Activated CD4-positive, alpha-beta T cell treated with anti-CD3 and anti-CD28 coated beads, Interleukin-10, Interleukin-2, amounts not matched to agents 100 ng/mL and 50 ng/mL, durations not matched to agents 16 hours and 8 hours (primary cell): ENCODE results near the gene UBAC1.
"Not testable (repeated sequence)": the region's sequence is repeated elsewhere in the genome, so short reads cannot be mapped to it uniquely, and the experiment has no call there.

Experiments
- DNase-seq: peaks from one replicate; pipeline ENCODE4 v3.0.0-alpha.2; 2020

Gene UBAC1

GRCh38 chr9:135955934-135956801 is 5.0 kb downstream of the UBAC1 start:
- no peak for DNase-seq

- no peak for DNase-seq
These were observed 8.4 kb downstream of the UBAC1 start for GRCh38 chr9:135952664-135953206.

- no peak for DNase-seq
These were observed 9.1 kb downstream of the UBAC1 start for GRCh38 chr9:135951889-135952663.

- DNase-seq, result not testable (repeated sequence)
These were observed 9.9 kb downstream of the UBAC1 start for GRCh38 chr9:135951310-135951709.

- not testable (repeated sequence) for DNase-seq
These were observed 10.3 kb downstream of the UBAC1 start for GRCh38 chr9:135950841-135951240.

GRCh38 chr9:135950135-135950682 is 11.0 kb downstream of the UBAC1 start:
- no peak for DNase-seq

- no peak for DNase-seq
These were observed 11.6 kb downstream of the UBAC1 start for GRCh38 chr9:135949501-135950134.

GRCh38 chr9:135948968-135949367 is 12.2 kb downstream of the UBAC1 start:
- no peak for DNase-seq

- DNase-seq, result no peak
These were observed 12.7 kb downstream of the UBAC1 start for GRCh38 chr9:135948446-135948845.

GRCh38 chr9:135947582-135947981 is 13.6 kb downstream of the UBAC1 start:
- DNase-seq, result no peak

GRCh38 chr9:135947105-135947504 is 14.1 kb downstream of the UBAC1 start:
- DNase-seq, result not testable (repeated sequence)

GRCh38 chr9:135946392-135946994 is 14.7 kb downstream of the UBAC1 start:
- DNase-seq, result no peak

- DNase-seq, result no peak
These were observed 15.2 kb downstream of the UBAC1 start for GRCh38 chr9:135945969-135946368.

GRCh38 chr9:135944444-135945252 is 16.5 kb downstream of the UBAC1 start:
- DNase-seq, result no peak

- not testable (repeated sequence) for DNase-seq
These were observed 17.6 kb downstream of the UBAC1 start for GRCh38 chr9:135943604-135944003.

GRCh38 chr9:135941288-135941995 is 19.7 kb downstream of the UBAC1 start:
- no peak for DNase-seq

- DNase-seq, result peak; percentile 59
These were observed 21.6 kb downstream of the UBAC1 start for GRCh38 chr9:135939351-135940265.

GRCh38 chr9:135937521-135938489 is 23.4 kb downstream of the UBAC1 start:
- no peak for DNase-seq
